SHP77 (cell line): ENCODE data around the gene SLC5A1.
"Not testable (repeated sequence)": the region's sequence is repeated elsewhere in the genome, so short reads cannot be mapped to it uniquely, and the experiment has no call there.

ENCODE experiments used
- DNase-seq, 2 experiments: peaks; one replicate each; lab custom pipeline; 2025; lab: John Stamatoyannopoulos, UW

The SLC5A1 gene

GRCh38 chr22:32144496-32145274, 101.6 kb downstream of the SLC5A1 start:
- no peak for DNase-seq

- DNase-seq = not testable (repeated sequence)
Measured at GRCh38 chr22:32147128-32147527, 104.1 kb downstream of the SLC5A1 start.

- not testable (repeated sequence) for DNase-seq
Measured at GRCh38 chr22:32148372-32148771, 105.3 kb downstream of the SLC5A1 start.

GRCh38 chr22:32150647-32151046, 107.6 kb downstream of the SLC5A1 start:
- DNase-seq = not testable (repeated sequence)

GRCh38 chr22:32151641-32152040, 108.6 kb downstream of the SLC5A1 start:
- not testable (repeated sequence) for DNase-seq

- DNase-seq = not testable (repeated sequence)
Measured at GRCh38 chr22:32154727-32155126, 111.7 kb downstream of the SLC5A1 start.

- not testable (repeated sequence) for DNase-seq
Measured at GRCh38 chr22:32157632-32158031, 114.6 kb downstream of the SLC5A1 start.

- DNase-seq = no peak
Measured at GRCh38 chr22:32158712-32159533, 115.9 kb downstream of the SLC5A1 start, which contains the start of gene C22orf42. C22orf42 (minus strand) TSS chr22:32159303; CDS start chr22:32159215, 88 bp downstream.

- not testable (repeated sequence) for DNase-seq
Measured at GRCh38 chr22:32160411-32160810, 117.3 kb downstream of the SLC5A1 start.
